Measurements from ENCODE around the gene NDRG2. TPM values are rescaled to one million over a fixed set of nuclear protein-coding genes. Genes with fewer than 3 reads are reported as not detected.

Gene NDRG2
- total and polyA plus RNA-seq, 9 donors, result 355 to 703 (median 433) TPM

- Histone ChIP-seq H3K4me3 (peak overlapping the region; percentile 91), H3K36me3 (no peaks in the 10 kb centered on the region), H3K27me3 (no peaks in the 10 kb centered on the region), H3K9me3 (no peaks in the 10 kb centered on the region), H3K27ac (peak overlapping the region; percentile 94 to 95), H3K4me1 (ENCODE audit: insufficient read depth) (peaks cover 1% of the 10 kb centered on the region)
- 0 to 1% (median 0%) methylated on average over 30 to 37 of the region's 37 CpGs for WGBS, 3 donors
- no peak for TF ChIP-seq POLR2A (IDR thresholded peaks at IDR 0.05)
- no peak for TF ChIP-seq CTCF (IDR thresholded peaks at IDR 0.05)
- TF ChIP-seq EP300 (IDR thresholded peaks at IDR 0.05), result no peak
- DNase-seq, result peak; percentile 85 to 87 (median 86)
- intact Hi-C loops (cut with DNase I), result loop anchor here in 1 of 4 donors (2.0 kb wide), 1 partner anchor 21 kb away; no protein-coding TSS in a partner anchor
Measured at GRCh38 chr14:21071225-21072030, 46.6 kb upstream of the NDRG2 start.

DNA sequence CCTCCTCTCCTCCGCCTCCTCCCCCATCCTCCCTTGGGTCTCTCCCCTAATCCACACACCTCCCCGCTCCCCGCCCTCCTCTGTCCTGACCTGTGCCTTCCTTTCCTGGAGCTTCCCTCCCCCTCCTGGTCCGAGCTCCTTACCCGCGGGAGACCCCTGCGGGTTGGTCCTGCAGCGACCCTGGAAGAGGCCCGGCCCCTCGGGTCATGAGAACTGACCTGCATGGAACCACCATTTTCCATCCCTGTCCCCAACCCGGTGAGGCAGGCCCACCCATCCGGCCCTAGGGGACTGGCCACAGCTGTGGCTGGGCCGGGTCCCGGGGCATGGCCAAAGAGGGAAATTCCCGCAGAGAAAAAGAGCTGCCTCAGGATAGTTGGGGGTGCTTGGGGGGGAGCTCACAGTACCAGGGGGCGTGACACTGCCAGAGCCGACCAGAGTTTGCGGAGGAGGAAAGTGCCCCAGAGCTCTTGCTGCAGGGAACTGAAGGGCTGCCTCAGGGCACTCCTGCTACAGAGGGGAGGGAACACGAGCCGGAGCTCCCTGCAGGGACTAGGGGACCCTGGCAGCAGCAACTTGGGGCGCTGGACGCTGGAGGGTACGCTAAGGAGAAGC is 45.9 kb upstream of the NDRG2 start:
- no peaks in the 10 kb centered on the region for H3K36me3 ChIP-seq
- peak; percentile 61 to 74 (median 65) for DNase-seq
- WGBS, 3 donors, result 0 to 1% (median 0%) methylated on average over 23 of the region's 23 CpGs
- no peaks in the 10 kb centered on the region for H3K9me3 ChIP-seq
- H3K4me3 ChIP-seq, result peak overlapping the region; percentile 91
- TF ChIP-seq POLR2A (IDR thresholded peaks at IDR 0.05), result no peak
- TF ChIP-seq EP300 (IDR thresholded peaks at IDR 0.05), result no peak
- TF ChIP-seq CTCF (IDR thresholded peaks at IDR 0.05), result no peak
- H3K4me1 ChIP-seq (ENCODE audit: insufficient read depth), result peaks cover 1% of the 10 kb centered on the region
- peak overlapping the region; percentile 94 to 95 for H3K27ac ChIP-seq
- intact Hi-C loops (cut with DNase I), result loop anchor here in 1 of 4 donors (2.0 kb wide), 1 partner anchor 22 kb away; no protein-coding TSS in a partner anchor
- H3K27me3 ChIP-seq, result no peaks in the 10 kb centered on the region

- intact Hi-C loops (cut with DNase I), result loop anchor here in 1 of 4 donors (2.0 kb wide), 1 partner anchor 23 kb away; no protein-coding TSS in a partner anchor
Measured at GRCh38 chr14:21070083-21070609, 45.3 kb upstream of the NDRG2 start, which contains the start of gene ARHGEF40. TSS of gene ARHGEF40 (plus strand) at chr14:21070304. CDS start at chr14:21070397, 93 bp downstream.

GRCh38 chr14:21069388-21070082 is 44.7 kb upstream of the NDRG2 start:
- intact Hi-C loops (cut with DNase I), result loop anchor here (2.0 to 5.0 kb wide), 4 partner anchors 21 to 35 kb away; partner anchors contain the start of gene TMEM253 (in 2 of the 4)
- H3K27ac ChIP-seq, result peak overlapping the region; percentile 94 to 95
- TF ChIP-seq POLR2A (IDR thresholded peaks at IDR 0.05) (no peak), EP300 (IDR thresholded peaks at IDR 0.05) (no peak), CTCF (IDR thresholded peaks at IDR 0.05) (no peak)
- no peaks in the 10 kb centered on the region for H3K27me3 ChIP-seq
- DNase-seq, result peak; percentile 56 to 80 (median 69)
- H3K4me3 ChIP-seq, result peak overlapping the region; percentile 91
- WGBS, 3 donors, result 0 to 1% (median 1%) methylated on average over 25 to 40 of the region's 40 CpGs
- H3K4me1 ChIP-seq (ENCODE audit: insufficient read depth), result peaks cover 1% of the 10 kb centered on the region
- H3K36me3 ChIP-seq, result no peaks in the 10 kb centered on the region
- no peaks in the 10 kb centered on the region for H3K9me3 ChIP-seq

More at GRCh38 chr14:21070083-21070609, 45.3 kb upstream of the NDRG2 start, which contains the start of gene ARHGEF40:
- Histone ChIP-seq H3K36me3 (no peaks in the 10 kb centered on the region), H3K4me3 (peak within 1 kb of the TSS; percentile 91), H3K4me1 (ENCODE audit: insufficient read depth) (peaks cover 1% of the 10 kb centered on the region), H3K27ac (peak within 1 kb of the TSS; percentile 94 to 95), H3K27me3 (no peaks in the 10 kb centered on the region), H3K9me3 (no peaks in the 10 kb centered on the region)
- 0 to 1% (median 0%) methylated on average over 23 to 63 of the region's 63 CpGs for WGBS, 3 donors
- TF ChIP-seq EP300 (IDR thresholded peaks at IDR 0.05) (no peak), POLR2A (IDR thresholded peaks at IDR 0.05) (peak; percentile 27)
- DNase-seq, result peak in 3 of 5 donors; percentile 76 to 80 (median 78)

Measured in ovary (tissue), 9 donors.